Stimulated activated CD4-positive, alpha-beta T cell treated with anti-CD3 and anti-CD28 coated beads, Interleukin-1b, Interleukin-23, amount 100 ng/mL, for 1 hour (primary cell): ENCODE measurements around the gene DYNC1I1.

Experiments used
- DNase-seq, 2 donors: peaks; one replicate each; pipeline ENCODE4 v3.0.0-alpha.2; 2020; ENCODE audit warnings: low read depth in 2 of 2

DYNC1I1 gene

GRCh38 chr7:96136600-96137239, 364.4 kb downstream of the DYNC1I1 start:
- no peak for DNase-seq

GRCh38 chr7:96143495-96144259, 371.3 kb downstream of the DYNC1I1 start:
- DNase-seq: no peak

GRCh38 chr7:96144260-96144526, 371.8 kb downstream of the DYNC1I1 start:
- DNase-seq: no peak
